ENCODE data around the gene GORASP2.
"Not testable (repeated sequence)": the region's sequence is repeated elsewhere in the genome, so short reads cannot be mapped to it uniquely, and the experiment has no call there.

Gene GORASP2

GRCh38 chr2:170928824-170929685 lies at the start of gene GORASP2:
GORASP2 (plus strand) TSS chr2:170929253; CDS start chr2:170929341, 88 bp downstream.
- DNase-seq = peak; percentile 100

- DNase-seq = no peak
These were observed 47.2 kb upstream of the GORASP2 start for GRCh38 chr2:170881840-170882239.

GRCh38 chr2:170882758-170883157 lies 46.3 kb upstream of the GORASP2 start:
- DNase-seq = no peak

- DNase-seq = no peak
These were observed 45.4 kb upstream of the GORASP2 start for GRCh38 chr2:170883683-170884082.

GRCh38 chr2:170885130-170885791 lies 43.8 kb upstream of the GORASP2 start:
- no peak for DNase-seq

GRCh38 chr2:170886386-170886785 lies 42.7 kb upstream of the GORASP2 start:
- DNase-seq = no peak

DNA sequence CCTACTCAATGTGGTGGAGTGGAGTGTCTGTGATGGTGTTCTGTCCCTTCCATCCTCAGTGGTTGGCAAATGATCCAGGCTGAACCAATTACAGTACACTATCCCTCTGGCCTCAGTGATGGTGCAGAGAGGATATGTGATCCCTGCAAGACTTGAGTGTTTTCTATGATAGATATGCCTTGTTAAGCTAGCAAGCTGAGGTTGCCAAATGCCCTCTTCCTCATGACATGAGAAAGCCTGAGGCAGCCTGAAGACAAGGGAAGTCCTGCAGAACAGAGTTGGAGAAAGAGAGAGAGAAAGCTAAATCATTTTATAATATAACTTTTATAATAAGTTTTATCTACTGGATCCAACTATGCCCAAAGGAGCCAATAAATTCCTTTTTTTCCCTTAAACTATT lies 41.6 kb upstream of the GORASP2 start:
- no peak for DNase-seq

DNA sequence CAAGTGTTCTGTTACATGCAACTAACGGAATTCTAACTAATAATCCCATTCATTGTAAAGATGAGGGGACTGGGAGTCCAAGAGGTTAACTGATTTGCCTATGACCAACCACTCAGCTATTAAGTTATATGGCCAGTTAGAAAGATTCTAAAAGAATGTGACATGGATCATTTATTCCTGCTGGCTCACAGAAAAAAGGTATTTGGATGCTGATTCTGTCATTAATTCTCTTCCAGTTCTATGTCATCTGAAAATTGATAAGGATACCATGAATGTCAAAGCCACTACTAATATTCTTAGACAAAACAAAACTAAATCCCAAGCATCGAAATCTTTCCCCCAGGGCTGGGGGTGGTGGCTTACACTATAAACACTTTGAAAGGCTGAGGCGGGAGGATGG lies 41.2 kb upstream of the GORASP2 start:
- DNase-seq = no peak

DNA sequence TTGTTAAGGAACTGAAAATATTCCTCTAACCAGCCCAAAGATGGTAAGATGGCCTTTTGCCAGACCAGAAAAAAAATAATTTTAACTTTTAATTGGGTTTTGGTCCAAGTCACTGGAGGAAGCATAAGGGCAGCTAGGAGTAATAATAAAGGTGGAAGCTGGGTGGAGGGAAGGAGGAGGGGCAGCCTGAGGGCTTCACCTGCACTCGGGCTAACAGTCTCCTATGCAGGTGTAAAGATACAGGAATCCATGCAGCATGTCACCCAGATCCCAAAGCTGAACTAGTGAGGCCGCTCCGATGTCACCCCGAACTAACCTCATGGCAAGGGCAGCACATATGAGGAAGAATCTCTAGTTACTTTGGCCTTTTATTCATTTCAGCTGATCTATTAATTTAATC lies 37.2 kb upstream of the GORASP2 start:
- no peak for DNase-seq

- DNase-seq = no peak
These were observed 36.6 kb upstream of the GORASP2 start for GRCh38 chr2:170892391-170892951.

- DNase-seq = no peak
These were observed 33.9 kb upstream of the GORASP2 start for GRCh38 chr2:170895023-170895757.

DNA sequence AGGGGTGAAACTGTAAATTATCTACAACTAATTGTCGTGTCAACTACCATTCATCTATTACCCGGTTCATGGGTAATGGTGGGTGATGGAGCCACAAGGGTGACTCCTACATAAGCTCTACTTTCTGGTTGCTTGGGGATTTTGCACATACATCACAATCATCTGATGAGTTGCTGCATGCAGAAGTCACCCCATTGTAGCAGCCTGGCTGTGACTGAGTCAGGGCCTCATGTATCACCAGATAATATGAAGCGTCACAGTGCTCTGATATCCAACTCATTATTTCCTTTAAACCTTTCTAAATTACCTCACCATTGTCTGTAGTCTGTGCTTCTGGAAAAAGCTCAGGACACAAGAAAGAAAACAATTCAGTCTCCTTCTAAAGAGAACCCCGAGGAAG lies 32.4 kb upstream of the GORASP2 start:
- DNase-seq = no peak

DNA sequence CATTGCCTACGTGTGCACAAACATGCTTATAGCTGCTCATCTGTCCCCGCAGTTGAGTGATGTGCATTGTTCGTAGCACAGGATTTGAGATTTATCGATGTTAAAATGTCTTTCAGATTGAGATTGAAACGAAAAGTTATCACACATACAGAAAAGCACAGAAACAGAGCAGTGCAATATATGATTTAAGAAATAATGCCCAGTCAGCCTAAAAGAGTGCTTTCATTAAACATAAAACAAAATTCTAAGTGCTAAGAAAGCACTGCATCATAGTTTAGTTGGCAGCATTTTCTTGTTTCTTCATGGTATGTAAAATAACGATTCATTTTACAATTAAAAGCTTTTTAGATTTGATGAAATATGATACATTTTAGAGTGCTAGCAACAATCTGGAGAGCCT lies 31.9 kb upstream of the GORASP2 start:
- DNase-seq = no peak

GRCh38 chr2:170905864-170906263 lies 23.2 kb upstream of the GORASP2 start:
- no peak for DNase-seq

GRCh38 chr2:170911314-170911889 lies 17.7 kb upstream of the GORASP2 start:
- DNase-seq = no peak

DNA sequence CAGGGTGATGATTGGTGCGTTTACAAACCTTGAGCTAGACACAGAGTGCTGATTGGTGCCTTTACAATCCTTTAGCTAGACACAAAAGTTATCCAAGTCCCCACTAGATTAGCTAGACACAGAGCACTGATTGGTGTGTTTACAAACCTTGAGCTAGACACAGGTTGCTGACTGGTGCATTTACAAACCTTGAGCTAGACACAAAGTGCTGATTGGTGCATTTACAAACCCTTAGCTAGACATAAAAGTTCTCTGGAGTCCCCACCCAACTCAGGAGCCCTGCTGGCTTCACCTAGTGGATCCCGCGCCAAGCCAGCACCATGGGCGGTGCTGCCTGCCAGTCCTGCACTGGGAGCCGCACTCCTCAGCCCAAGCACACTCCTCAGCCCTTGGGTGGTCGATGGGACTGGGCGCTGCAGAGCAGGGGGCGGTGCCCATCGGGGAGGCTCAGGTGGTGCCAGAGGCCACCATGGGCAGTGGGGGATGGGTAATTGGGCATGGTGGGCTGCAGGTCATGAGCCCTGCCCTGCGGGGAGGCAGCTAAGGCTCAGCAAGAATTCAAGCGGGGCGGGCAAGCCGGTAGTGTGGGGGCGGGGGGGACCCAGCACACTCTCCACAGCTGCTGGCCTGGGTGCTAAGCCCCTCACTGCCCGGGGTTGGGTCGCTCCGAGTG lies 13.9 kb upstream of the GORASP2 start:
- DNase-seq = not testable (repeated sequence)

GRCh38 chr2:170917219-170917913 lies 11.7 kb upstream of the GORASP2 start:
- DNase-seq = no peak

DNA sequence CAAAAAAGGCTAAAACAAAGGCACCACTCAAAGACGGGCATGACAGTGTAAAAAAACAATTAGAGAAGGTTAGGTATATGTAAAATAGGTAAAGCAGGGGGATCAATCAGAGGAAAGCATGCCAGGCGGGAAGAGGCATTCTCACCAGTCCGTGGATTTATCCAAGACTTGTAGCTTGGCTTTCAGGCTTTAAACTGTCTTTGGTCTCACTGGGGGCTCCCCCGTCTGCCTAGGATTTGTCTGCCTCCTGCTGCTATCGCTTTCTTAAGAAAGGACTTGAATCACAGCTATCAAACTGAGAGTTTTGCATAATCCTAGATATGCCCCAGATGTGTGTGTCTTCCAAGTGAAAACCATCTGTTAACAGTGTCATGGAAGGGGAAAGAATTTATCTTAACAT lies 11.1 kb upstream of the GORASP2 start:
- DNase-seq = no peak

- not testable (repeated sequence) for DNase-seq
These were observed 7.2 kb upstream of the GORASP2 start for GRCh38 chr2:170921873-170922272.

- DNase-seq = no peak
These were observed 6.2 kb upstream of the GORASP2 start for GRCh38 chr2:170922634-170923494.

DNA sequence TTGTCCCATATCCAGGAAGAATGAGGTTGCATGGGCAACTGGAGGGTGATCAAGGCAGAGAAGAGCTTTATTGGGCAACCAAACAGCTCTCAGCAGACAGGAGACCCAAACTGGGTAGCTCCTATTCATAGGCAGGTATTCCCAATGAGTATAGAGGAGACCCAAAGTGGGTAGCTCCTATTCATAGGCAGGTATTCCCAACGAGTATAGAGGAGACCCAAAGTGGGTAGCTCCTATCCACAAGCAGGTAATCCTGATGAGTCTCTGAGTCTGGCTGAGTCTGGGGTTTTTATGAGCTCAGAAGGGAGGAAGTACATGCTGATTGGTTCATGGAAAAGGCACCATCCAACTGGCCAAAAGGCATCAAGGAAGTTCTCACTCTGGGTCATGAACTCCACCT lies 5.3 kb upstream of the GORASP2 start:
- DNase-seq = no peak

Data from inflammatory macrophage treated with lipopolysaccharide for 4 hours (primary cell).